ENCODE results near the gene PRPF6. TPM values are rescaled to one million over a fixed set of nuclear protein-coding genes. Genes with fewer than 3 reads are reported as not detected.

Gene PRPF6
- total and polyA plus RNA-seq, 5 donors = 29.6 to 44.7 (median 43.1) TPM

DNA sequence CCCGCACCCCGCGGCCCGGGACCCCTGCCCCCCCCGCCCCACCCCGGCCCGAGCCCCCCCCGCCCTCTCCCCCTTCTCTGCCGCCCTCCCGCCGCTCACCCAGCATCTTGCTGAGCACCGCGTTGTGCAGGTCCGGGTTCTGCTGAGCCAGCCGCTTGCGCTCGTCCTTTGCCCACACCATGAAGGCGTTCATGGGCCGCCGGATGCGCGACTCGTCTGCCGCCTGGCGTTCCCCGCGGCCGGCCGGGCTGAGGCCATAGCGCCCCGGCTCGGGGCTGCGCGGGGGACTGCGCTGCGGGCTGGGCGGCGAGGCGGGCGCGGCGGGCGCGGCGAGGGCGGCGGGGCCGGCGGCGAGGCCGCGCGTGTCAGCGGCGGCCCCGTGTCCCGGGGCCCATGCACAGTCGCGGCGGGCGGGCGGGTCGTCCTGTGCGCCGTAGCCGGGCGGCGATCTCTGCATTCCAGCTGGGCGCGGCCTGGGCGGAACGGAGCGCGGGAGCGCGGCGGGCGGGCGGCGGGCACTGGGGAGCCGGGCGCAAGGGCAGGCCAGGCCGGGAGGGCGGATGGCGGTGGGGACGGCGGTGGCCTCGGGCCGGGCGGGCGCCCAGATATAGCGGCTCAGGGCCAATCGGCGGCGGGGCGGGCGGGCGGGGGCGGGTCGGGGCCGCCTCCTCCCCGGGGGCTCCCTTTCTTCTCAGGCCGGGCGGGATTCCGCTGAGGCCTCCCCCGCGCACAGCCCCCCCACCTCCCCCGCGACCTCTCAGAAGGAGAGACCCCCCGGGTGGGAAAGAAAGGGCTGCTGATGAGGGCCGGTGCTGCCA lies 68.3 kb downstream of the PRPF6 start, which contains the start of gene SOX18:
Gene SOX18 (minus strand): TSS at position 580 of the 818 bp plus-strand sequence. CDS start 123 bp downstream, at position 457.
- ATAC-seq (peak; percentile 15 to 29), DNase-seq (peak; percentile 65 to 88 (median 84))
- no peaks in the 10 kb centered on the region for H3K4me1 ChIP-seq (ENCODE audit: control insufficient read depth, insufficient read depth, low read length)
- intact Hi-C loops (cut with DNase I) = no loop called here
- H3K4me3 ChIP-seq (ENCODE audit: low read length) = peak within 1 kb of the TSS; percentile 53
- H3K27me3 ChIP-seq (ENCODE audit: control insufficient read depth, insufficient read depth) = no peaks in the 10 kb centered on the region
- H3K9me3 ChIP-seq (ENCODE audit: control insufficient read depth, low read length) = no peaks in the 10 kb centered on the region
- 1% methylated on average over 106 of the region's 111 CpGs for WGBS
- H3K27ac ChIP-seq (ENCODE audit: low read length) = peak within 1 kb of the TSS; percentile 57

DNA sequence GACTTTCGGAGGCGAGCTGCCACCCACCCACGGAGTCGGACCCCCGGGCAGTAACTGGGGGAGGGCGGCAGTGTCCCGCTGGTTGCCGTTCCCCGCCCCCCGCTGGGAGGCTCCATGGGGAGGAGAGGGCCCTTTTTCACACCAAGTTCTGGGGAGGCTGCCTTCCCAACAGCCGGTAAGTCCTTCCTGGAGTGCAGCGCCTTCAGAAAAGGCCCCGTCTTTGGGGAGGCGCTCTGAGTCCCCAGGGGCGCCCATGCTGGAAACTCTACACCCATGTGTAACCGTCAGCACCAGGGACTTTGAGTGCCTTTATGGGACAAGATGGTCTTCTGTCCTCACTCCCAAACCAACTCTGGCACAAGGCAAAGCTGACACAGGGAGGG lies 68.9 kb downstream of the PRPF6 start:
- Histone ChIP-seq H3K9me3 (ENCODE audit: control insufficient read depth, low read length) (no peaks in the 10 kb centered on the region), H3K27ac (ENCODE audit: low read length) (peak overlapping the region; percentile 57), H3K4me3 (ENCODE audit: low read length) (peak overlapping the region; percentile 53), H3K27me3 (ENCODE audit: control insufficient read depth, insufficient read depth) (no peaks in the 10 kb centered on the region), H3K4me1 (ENCODE audit: control insufficient read depth, insufficient read depth, low read length) (no peaks in the 10 kb centered on the region)
- peak in 1 of 2 donors; percentile 25 for ATAC-seq
- DNase-seq = peak; percentile 49 to 77 (median 76)
- intact Hi-C loops (cut with DNase I) = no loop called here
- 18% methylated on average over 16 of the region's 16 CpGs for WGBS

DNA sequence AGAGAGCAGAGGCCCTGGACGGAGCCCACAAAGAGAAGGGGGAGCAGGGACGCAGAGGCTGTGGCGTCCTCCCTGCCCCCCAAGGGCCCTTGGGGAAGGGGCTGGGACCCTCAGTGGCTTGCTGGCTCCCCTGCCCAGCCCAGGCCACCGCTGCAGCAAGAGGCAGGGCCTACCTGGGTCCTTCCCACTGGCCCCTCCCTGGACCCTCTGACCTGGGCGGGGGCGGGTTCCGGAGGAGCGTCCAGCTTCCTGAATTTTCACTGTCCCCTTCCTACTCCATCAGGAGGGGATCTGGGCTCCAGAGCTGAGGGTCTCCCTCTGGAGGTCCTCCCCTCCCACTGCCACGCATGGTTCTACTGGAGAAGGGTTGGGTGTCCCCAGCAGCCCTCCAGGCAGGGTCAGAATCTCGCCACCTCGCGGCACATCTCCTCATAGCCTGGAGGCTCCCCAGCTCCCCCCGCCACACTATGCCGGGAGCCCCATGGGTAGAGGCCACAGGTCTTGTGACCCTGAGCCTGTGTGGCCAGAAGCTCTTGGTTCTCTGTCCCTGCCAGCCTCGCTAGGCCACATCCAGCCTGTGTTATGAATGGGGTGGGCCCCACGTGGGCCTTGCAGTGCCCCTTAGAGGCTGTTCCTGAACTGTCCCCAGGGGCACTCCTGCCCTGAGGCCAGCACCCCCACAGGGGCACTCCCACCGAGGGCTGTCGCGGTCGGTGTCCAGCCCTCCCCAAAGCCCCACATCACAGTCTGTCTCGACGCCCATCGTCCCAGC lies 69.5 kb downstream of the PRPF6 start:
- Histone ChIP-seq H3K9me3 (ENCODE audit: control insufficient read depth, low read length) (no peaks in the 10 kb centered on the region), H3K27me3 (ENCODE audit: control insufficient read depth, insufficient read depth) (no peaks in the 10 kb centered on the region), H3K4me3 (ENCODE audit: low read length) (peak overlapping the region; percentile 53), H3K27ac (ENCODE audit: low read length) (peak overlapping the region; percentile 57), H3K4me1 (ENCODE audit: control insufficient read depth, insufficient read depth, low read length) (no peaks in the 10 kb centered on the region)
- ATAC-seq = peak in 1 of 2 donors; percentile 2
- WGBS = 62% methylated on average over 23 of the region's 23 CpGs
- DNase-seq = no peak
- intact Hi-C loops (cut with DNase I) = no loop called here

DNA sequence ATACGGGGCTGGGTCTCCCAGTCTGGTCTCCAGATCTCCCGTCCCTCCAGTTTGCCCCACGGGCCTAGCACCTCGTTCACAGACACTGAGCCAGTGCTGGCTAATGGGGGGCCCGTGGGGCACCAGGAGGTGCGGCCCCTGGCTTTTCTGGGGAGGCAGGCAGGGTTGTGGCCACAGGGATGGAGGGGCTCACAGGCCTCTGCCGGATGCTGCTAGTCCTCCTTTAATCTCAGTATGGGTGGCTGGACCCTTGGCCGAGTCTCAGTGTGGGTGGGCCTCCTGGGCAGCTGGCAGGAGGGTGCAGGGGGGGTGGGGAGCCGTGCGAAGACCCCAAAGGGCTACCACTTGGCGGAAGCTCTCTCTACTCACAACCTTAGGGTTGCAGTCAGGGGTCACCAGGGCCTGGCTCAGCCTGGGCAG lies 70.1 kb downstream of the PRPF6 start:
- no peak overlapping the region for H3K4me3 ChIP-seq (ENCODE audit: low read length)

DNA sequence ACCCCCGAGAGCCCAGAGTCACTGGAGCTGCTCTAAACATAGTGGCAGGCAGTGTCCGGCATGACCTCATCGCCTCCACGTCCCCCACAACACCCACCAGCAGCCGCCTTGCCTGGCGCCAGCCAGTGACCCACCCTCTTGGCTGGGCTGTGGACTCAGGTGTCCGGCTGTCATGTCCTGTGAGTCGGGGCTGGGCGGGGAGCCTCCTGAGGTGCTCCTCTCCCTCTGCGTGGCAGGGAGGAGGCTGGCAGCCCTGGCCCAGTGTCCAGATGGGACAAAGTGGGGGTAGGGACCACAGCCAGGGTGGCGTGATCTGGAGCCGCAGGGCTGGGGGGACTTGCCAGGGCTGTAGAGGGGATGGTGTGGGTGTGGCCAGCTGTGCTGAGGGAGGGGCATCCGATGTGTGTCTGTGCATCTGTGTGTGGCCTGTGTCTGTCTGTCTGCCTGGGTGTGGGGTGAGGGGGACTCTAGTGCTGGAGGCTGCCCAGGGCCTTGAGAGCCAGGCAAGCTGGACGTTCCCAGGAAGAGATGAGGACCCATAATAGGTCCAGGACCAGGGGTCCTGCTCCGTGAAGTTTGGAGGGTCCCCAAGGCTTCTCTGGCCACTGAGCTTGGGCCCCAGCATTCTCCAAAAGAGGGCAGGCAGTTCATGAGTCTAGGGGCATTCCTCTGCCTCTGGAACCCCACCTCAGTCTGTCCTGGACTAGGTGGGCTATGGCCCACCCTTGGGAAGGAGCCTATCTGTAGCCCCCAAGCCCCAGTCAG lies 70.8 kb downstream of the PRPF6 start:
- intact Hi-C loops (cut with DNase I) = no loop called here
- ATAC-seq (peak; percentile 50 to 60), DNase-seq (peak; percentile 83 to 91 (median 90))
- H3K4me1 ChIP-seq (ENCODE audit: control insufficient read depth, insufficient read depth, low read length) = no peaks in the 10 kb centered on the region
- H3K4me3 ChIP-seq (ENCODE audit: low read length) = no peak overlapping the region
- H3K27me3 ChIP-seq (ENCODE audit: control insufficient read depth, insufficient read depth) = no peaks in the 10 kb centered on the region
- peak overlapping the region; percentile 68 for H3K27ac ChIP-seq (ENCODE audit: low read length)
- WGBS = 72% methylated on average over 15 of the region's 15 CpGs
- no peaks in the 10 kb centered on the region for H3K9me3 ChIP-seq (ENCODE audit: control insufficient read depth, low read length)

More for the DNA sequence above, 70.1 kb downstream of the PRPF6 start:
- no peak for DNase-seq
- H3K4me1 ChIP-seq (ENCODE audit: control insufficient read depth, insufficient read depth, low read length) = no peaks in the 10 kb centered on the region
- intact Hi-C loops (cut with DNase I) = no loop called here
- no peaks in the 10 kb centered on the region for H3K9me3 ChIP-seq (ENCODE audit: control insufficient read depth, low read length)
- no peak for ATAC-seq
- WGBS = 74% methylated on average over 11 of the region's 11 CpGs
- H3K27ac ChIP-seq (ENCODE audit: low read length) = peak overlapping the region; percentile 57
- no peaks in the 10 kb centered on the region for H3K27me3 ChIP-seq (ENCODE audit: control insufficient read depth, insufficient read depth)

DNA sequence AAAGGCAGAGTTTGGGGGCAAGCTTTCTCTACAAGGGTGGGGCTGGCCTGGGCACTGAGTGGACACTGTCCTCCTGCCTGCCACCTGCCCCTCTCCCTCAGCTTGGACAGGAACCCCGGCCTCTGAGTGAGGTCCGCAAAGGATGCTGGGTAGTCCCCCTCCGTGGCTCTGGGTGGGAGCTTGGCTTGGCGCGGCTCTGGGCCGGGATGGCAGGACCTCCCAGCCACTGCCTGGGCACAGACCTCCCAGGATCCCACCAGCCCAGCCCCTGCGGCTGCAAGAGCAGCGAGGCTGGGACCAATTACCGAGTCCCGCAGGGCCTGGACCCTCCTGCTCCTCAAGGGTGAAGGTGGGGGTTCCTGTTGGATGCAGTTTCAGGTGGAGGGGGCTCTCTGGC lies 71.4 kb downstream of the PRPF6 start:
- Histone ChIP-seq H3K4me3 (ENCODE audit: low read length) (no peak overlapping the region), H3K4me1 (ENCODE audit: control insufficient read depth, insufficient read depth, low read length) (no peaks in the 10 kb centered on the region), H3K27me3 (ENCODE audit: control insufficient read depth, insufficient read depth) (no peaks in the 10 kb centered on the region), H3K9me3 (ENCODE audit: control insufficient read depth, low read length) (no peaks in the 10 kb centered on the region), H3K27ac (ENCODE audit: low read length) (peak overlapping the region; percentile 68)
- WGBS = 65% methylated on average over 10 of the region's 10 CpGs
- intact Hi-C loops (cut with DNase I) = no loop called here
- ATAC-seq (no peak), DNase-seq (no peak)

DNA sequence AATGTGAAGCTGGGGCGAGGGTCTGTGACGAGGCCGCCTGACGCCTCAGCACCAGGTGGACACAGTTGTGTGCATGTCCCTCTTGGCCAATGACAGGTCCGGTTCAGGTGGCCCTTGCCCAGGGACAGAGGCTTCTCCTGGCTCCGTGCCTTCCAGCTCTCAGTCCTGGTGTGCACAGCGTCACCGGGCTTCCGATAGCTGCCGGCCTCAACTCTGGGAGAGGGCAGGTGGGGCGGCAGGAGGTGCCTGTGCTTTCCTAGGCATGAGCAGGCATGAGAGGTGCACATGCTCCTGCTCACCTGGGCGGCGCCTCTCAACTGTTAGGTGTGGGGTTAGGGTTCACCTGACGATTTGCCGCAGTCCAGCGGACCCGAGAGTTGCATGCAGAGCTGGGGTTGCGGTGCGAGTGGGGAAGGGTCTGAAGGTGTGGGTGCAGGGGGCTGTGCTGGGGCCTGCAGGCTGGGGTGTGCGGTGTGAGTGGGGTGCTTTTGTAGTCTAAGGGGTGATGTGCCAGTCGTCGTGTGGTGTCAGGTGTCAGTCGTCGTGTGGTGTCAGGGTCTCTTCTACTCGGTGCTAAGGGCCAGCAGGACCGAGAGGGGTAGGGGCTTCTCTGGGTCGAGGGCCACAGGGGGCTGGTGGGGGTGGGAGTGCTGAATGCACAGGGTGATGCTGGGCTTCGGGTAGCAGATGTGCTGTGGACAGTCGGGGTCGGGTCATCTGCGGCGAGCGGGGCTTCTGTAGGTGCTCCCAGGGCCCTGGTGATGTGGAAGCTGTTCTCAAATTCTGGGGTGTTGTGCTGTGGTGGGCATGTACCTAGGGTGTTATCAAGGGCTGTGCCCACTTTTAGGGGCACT lies 72.3 kb downstream of the PRPF6 start:
- Histone ChIP-seq H3K27me3 (ENCODE audit: control insufficient read depth, insufficient read depth) (no peaks in the 10 kb centered on the region), H3K27ac (ENCODE audit: low read length) (peak overlapping the region; percentile 68), H3K9me3 (ENCODE audit: control insufficient read depth, low read length) (no peaks in the 10 kb centered on the region), H3K4me3 (ENCODE audit: low read length) (no peak overlapping the region), H3K4me1 (ENCODE audit: control insufficient read depth, insufficient read depth, low read length) (no peaks in the 10 kb centered on the region)
- intact Hi-C loops (cut with DNase I) = no loop called here
- 70% methylated on average over 33 of the region's 33 CpGs for WGBS
- no peak for ATAC-seq
- DNase-seq = no peak

DNA sequence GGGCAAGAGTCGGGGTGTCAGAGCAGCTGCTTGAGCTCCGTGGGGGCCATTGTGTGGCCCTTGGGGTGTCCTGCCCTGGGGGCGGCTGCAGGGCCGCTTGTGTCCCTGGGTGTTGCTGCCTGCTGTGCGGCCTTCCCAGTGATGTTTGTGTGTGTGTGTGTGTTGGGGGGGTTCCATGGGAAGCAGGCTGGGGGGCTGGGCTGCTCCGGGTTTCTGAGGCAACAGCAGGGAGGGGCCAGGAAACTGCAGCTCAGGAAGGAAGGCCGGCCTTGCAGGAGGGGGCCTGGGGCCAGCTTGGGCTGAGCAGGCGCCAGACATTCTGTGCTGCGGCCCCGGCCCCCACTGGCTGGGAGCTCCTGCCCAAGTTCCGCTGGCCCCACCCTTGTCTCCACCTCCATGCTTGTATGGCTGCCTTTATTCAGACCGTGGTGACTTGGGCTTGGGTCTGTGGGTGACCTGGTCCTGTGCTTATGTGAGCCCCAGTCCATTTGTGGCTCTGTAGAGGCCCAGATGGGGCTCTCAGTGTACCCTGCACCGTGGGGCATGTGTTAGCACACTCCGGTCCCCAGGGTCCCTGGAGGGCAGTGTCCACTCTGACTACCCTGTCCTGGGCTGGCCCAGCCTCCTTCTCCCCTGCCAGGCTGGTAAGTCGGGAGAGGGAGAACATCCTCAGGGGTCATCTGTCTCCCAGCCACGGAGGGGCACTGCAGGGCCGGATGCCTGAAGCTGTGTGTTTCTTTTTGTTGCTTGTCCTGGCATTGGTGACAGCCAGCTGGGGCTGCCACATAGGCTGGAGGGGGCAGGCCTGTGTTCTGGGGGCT lies 73.1 kb downstream of the PRPF6 start:
- Histone ChIP-seq H3K4me3 (ENCODE audit: low read length) (no peak overlapping the region), H3K27me3 (ENCODE audit: control insufficient read depth, insufficient read depth) (no peaks in the 10 kb centered on the region), H3K4me1 (ENCODE audit: control insufficient read depth, insufficient read depth, low read length) (no peaks in the 10 kb centered on the region), H3K9me3 (ENCODE audit: control insufficient read depth, low read length) (no peaks in the 10 kb centered on the region), H3K27ac (ENCODE audit: low read length) (peak overlapping the region; percentile 71)
- intact Hi-C loops (cut with DNase I) = no loop called here
- peak; percentile 56 to 68 for ATAC-seq
- 20% methylated on average over 17 of the region's 17 CpGs for WGBS
- peak; percentile 84 to 91 (median 90) for DNase-seq

DNA sequence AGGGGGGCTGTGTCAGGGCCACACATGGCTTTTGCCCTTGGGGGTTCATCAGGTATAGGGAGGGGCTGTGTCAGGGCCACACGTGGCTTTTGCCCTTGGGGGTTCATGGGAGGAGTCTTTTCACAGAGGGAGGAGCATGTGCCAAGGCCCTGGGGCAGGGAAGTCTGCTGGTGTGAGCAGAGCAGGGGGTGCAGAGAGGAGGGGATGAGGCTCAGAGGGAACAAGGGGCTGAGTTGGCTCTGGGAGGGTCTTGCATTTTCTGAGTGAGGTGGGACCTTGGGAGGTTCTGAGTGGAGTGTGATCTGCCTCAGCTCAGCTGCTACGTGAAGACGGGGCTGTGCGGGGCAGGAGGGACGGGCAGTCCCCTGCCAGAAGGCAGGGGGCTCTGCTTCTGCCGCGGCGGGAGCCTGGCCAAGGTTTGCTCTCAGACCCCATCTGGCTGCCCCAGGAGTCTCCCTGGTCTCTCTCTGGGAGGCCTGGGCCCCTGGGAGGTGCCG lies 74.5 kb downstream of the PRPF6 start:
- intact Hi-C loops (cut with DNase I) = loop anchor here in 1 of 4 donors (5.0 kb wide), 1 partner anchor 83 kb away; no protein-coding TSS in a partner anchor
- H3K27me3 ChIP-seq (ENCODE audit: control insufficient read depth, insufficient read depth) = no peaks in the 10 kb centered on the region

More for the DNA sequence above, 74.5 kb downstream of the PRPF6 start:
- Histone ChIP-seq H3K9me3 (ENCODE audit: control insufficient read depth, low read length) (no peaks in the 10 kb centered on the region), H3K4me1 (ENCODE audit: control insufficient read depth, insufficient read depth, low read length) (no peaks in the 10 kb centered on the region), H3K27ac (ENCODE audit: low read length) (peak overlapping the region; percentile 76), H3K4me3 (ENCODE audit: low read length) (no peak overlapping the region)
- DNase-seq (no peak), ATAC-seq (no peak)
- WGBS = 61% methylated on average over 9 of the region's 9 CpGs

All from right cardiac atrium (tissue), 5 donors.